ENCODE measurements around the gene TNXB.

The TNXB gene

DNA sequence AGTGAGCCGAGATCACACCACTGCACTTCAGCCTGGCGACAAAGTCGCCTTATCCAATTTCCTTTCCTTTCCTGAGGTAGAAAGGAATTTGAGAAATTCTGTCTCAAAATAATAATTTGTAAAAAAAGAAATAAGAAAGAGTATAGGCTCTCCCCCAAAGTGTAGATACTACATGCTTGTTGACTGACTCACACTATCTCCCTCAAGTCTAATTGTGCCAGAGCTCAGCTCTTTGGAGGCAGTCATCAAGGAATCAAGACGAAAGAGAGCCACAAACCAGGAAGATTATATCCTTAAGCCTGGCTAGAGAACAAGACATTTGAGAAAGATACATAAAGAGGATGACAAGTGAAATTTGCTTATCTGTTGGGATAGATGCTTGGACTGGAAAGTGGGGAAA is 24.6 kb upstream of the TNXB start:
- no peak for DNase-seq (ENCODE audit: low read depth)
- TF ChIP-seq, protein P1, sequence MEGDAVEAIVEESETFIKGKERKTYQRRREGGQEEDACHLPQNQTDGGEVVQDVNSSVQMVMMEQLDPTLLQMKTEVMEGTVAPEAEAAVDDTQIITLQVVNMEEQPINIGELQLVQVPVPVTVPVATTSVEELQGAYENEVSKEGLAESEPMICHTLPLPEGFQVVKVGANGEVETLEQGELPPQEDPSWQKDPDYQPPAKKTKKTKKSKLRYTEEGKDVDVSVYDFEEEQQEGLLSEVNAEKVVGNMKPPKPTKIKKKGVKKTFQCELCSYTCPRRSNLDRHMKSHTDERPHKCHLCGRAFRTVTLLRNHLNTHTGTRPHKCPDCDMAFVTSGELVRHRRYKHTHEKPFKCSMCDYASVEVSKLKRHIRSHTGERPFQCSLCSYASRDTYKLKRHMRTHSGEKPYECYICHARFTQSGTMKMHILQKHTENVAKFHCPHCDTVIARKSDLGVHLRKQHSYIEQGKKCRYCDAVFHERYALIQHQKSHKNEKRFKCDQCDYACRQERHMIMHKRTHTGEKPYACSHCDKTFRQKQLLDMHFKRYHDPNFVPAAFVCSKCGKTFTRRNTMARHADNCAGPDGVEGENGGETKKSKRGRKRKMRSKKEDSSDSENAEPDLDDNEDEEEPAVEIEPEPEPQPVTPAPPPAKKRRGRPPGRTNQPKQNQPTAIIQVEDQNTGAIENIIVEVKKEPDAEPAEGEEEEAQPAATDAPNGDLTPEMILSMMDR (conservative IDR thresholded peaks at IDR 0.05; ENCODE audit: control insufficient read depth, insufficient read depth, low read depth, low read length) = no peak
- no peak overlapping the region for H3K4me3 ChIP-seq (ENCODE audit: control insufficient read depth, low read depth, low read length)

DNA sequence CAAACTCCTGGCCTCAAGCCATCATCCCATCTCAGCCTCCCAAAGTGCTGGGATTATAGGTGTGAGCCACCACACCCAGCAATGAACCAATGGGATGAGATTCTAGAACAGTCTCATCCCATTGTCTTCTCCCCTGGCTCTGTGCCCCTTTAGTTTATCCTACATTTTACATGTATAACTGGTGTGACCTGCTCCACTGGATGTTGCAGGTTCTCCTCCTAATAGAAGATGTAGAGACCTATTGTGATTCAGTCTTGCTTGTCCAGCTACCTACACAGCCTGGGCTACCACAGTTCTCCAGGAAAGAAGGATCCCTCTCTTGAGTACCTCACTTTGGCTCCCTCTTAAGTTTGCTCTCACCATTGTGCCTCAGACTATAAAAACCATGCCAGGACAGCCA is 23.0 kb upstream of the TNXB start:
- TF ChIP-seq, protein P1 (conservative IDR thresholded peaks at IDR 0.05; ENCODE audit: control insufficient read depth, insufficient read depth, low read depth, low read length) = no peak
- DNase-seq (ENCODE audit: low read depth) = no peak
- no peak overlapping the region for H3K4me3 ChIP-seq (ENCODE audit: control insufficient read depth, low read depth, low read length)

DNA sequence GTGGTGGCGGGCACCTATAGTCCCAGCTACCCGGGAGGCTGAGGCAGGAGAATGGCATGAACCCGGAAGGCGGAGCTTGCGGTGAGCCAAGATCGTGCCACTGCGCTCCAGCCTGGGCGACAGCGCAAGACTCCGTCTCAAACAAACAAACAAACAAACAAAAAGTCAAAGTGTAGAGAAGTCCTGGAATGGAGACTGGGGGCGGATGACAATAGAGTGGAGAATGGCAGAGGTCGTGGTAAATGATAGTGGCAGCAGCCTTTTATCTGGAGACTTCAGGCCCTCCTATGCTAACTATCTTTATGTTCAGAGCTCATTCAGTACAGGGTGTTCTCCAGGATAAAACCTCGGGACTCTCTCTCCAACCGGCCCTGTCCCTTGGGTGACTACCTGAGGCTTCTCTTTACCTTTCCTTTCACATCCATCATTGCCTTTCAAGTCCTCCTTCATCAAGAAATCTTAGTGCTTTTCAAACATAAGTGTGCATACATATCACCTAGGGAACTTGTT is 22.4 kb upstream of the TNXB start:
- no peak overlapping the region for H3K4me3 ChIP-seq (ENCODE audit: control insufficient read depth, low read depth, low read length)
- no peak for DNase-seq (ENCODE audit: low read depth)
- TF ChIP-seq, protein P1 (conservative IDR thresholded peaks at IDR 0.05; ENCODE audit: control insufficient read depth, insufficient read depth, low read depth, low read length) = no peak

DNA sequence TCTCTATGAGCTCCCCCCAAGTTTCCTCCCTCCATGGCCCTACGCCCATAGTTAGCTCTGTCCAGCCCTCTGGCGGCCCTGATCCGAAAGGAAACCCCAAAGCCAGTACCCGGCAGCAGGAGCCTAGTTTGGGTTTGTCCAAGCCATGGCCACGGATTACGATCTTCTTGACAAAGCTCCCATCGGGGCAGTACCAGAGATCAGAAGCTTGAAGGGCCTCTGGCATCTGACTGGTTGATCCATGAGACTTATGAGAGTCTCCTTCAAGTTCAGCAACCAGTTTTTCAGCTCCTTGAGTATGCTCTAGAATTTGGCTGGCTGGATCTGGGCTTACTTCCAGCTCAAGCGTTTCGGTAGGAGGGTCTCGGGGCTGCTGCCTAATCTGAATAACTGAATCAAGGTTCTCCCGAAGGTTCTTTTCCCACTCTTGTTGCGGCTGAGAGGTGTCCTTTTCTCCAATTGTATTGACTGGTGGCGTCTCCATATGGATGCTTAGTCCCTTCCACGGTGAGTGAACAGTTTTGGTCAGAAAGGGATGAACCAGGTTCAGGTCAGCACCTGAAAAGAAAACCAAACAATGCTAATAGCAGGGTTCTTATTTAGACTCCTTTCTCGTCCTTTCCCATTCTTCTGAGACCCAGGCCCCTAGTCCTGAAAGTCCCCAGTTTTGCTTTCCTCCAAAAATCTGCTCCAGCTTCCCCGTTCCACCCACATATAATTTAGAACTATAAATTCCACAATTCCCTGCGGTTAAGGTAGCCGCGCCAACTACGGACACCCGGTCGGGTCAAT is 20.4 kb upstream of the TNXB start:
- TF ChIP-seq, protein P1 (conservative IDR thresholded peaks at IDR 0.05; ENCODE audit: control insufficient read depth, insufficient read depth, low read depth, low read length) = no peak
- DNase-seq (ENCODE audit: low read depth) = no peak
- H3K4me3 ChIP-seq (ENCODE audit: control insufficient read depth, low read depth, low read length) = peak overlapping the region; percentile 78

DNA sequence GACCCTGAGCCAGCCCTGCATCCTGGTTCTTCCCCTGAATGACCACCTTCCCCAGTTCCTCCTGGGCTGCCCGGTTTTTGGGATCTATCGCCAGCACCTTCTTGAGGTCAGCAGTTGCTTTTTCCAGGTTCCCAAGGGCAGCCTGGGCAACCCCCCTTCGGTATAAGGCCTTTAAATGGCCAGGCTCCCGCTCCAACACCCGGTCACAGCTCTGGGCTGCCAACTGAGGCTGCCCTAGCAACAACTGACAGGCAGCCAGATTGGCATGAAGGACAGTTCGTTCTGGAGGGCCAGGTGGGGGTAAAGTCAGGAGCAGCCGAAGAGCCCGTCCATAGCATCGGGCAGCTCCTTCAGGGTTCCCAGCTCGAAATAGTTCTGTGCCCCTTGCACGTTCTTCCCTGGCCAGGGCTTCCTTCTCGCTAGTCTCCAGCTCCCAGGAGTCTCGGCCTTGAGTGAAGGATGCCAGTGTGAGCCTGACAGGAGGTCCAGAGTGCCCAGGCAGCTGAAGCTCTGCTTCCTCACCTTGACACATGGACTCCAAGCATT is 19.7 kb upstream of the TNXB start:
- no peak for DNase-seq (ENCODE audit: low read depth)
- TF ChIP-seq, protein P1 (conservative IDR thresholded peaks at IDR 0.05; ENCODE audit: control insufficient read depth, insufficient read depth, low read depth, low read length) = no peak
- peak overlapping the region; percentile 78 for H3K4me3 ChIP-seq (ENCODE audit: control insufficient read depth, low read depth, low read length)

DNA sequence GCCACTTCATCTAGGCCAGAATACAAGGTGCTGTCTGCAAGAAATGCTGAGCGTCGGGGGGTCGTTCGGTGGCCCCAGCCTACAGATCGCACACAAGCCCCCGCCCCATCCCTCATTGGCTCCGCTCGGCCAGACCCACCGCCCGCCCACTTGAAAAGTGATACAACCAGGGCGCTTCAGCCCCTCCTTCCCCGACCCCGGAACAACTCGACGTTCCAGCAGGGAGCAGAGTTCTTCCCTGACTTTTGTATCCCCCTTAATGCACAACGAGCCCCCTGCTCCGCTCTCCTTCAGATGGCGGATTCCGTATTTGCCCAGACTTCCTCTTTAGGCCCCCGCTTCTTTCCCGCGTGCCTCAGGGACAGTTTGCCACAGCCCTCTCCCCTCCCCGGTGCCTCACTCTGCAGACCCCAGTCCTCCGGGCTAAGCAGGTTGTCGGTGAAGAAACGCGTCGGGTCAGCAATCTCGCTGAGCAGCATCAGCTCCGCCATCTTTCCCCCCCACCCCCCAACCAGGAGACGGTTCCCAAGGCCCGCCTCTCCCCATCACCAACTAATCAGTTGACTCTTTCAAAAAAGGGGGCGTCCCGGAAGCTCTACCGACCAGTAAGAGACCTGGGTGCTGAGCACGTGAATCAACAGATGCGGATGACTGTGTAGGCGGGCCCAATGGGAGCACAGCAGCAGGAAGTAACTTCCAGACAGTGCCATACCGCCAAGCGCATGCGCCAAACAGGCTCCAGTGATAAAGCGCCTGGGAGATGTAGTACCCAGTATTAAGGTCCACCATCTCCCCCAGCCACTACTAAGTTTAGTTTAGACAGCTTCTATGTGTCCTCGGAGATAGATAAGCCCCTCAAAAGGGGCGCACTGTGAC is 18.8 kb upstream of the TNXB start, which contains the start of gene ATF6B:
TSS of gene ATF6B (minus strand) at position 530 of the 876 bp plus-strand sequence. CDS start at position 491, 39 bp downstream.
- peak; percentile 99 for DNase-seq (ENCODE audit: low read depth)
- TF ChIP-seq, protein P1 (conservative IDR thresholded peaks at IDR 0.05; ENCODE audit: control insufficient read depth, insufficient read depth, low read depth, low read length) = no peak
- H3K4me3 ChIP-seq (ENCODE audit: control insufficient read depth, low read depth, low read length) = peak within 1 kb of the TSS; percentile 100

Data from fibroblast of mammary gland (primary cell).